B cell (primary cell): ENCODE data around the gene EFCAB12.

Source experiments
- CTCF ChIP-seq: fragments of 200-600 bp; IDR thresholded peaks from one replicate; pipeline ENCODE4 v1.8.0; 2022; ENCODE audit warnings: antibody characterized with exemption, mild to moderate bottlenecking
- EZH2 ChIP-seq: IDR thresholded peaks from 2 replicates; pipeline ENCODE4 v1.6.1; 2012; ENCODE audit warnings: borderline replicate concordance, low read depth, mild to moderate bottlenecking, moderate library complexity, low read length; ENCODE audit not compliant: insufficient read depth, poor library complexity, severe bottlenecking

GRCh38 chr3:129439226-129439816, 10.9 kb upstream of the EFCAB12 start:
- no peak for TF ChIP-seq CTCF
- no peak for TF ChIP-seq EZH2
